CD4-positive, alpha-beta T cell treated with Interleukin-17A for 4 hours (primary cell): ENCODE results near the gene SNAPC4.

Source experiments
- DNase-seq: peaks from one replicate; pipeline ENCODE4 v3.0.0-alpha.2; 2020; ENCODE audit warnings: mixed read lengths

SNAPC4 gene, protein sequence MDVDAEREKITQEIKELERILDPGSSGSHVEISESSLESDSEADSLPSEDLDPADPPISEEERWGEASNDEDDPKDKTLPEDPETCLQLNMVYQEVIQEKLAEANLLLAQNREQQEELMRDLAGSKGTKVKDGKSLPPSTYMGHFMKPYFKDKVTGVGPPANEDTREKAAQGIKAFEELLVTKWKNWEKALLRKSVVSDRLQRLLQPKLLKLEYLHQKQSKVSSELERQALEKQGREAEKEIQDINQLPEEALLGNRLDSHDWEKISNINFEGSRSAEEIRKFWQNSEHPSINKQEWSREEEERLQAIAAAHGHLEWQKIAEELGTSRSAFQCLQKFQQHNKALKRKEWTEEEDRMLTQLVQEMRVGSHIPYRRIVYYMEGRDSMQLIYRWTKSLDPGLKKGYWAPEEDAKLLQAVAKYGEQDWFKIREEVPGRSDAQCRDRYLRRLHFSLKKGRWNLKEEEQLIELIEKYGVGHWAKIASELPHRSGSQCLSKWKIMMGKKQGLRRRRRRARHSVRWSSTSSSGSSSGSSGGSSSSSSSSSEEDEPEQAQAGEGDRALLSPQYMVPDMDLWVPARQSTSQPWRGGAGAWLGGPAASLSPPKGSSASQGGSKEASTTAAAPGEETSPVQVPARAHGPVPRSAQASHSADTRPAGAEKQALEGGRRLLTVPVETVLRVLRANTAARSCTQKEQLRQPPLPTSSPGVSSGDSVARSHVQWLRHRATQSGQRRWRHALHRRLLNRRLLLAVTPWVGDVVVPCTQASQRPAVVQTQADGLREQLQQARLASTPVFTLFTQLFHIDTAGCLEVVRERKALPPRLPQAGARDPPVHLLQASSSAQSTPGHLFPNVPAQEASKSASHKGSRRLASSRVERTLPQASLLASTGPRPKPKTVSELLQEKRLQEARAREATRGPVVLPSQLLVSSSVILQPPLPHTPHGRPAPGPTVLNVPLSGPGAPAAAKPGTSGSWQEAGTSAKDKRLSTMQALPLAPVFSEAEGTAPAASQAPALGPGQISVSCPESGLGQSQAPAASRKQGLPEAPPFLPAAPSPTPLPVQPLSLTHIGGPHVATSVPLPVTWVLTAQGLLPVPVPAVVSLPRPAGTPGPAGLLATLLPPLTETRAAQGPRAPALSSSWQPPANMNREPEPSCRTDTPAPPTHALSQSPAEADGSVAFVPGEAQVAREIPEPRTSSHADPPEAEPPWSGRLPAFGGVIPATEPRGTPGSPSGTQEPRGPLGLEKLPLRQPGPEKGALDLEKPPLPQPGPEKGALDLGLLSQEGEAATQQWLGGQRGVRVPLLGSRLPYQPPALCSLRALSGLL (N-terminal part only)

DNA sequence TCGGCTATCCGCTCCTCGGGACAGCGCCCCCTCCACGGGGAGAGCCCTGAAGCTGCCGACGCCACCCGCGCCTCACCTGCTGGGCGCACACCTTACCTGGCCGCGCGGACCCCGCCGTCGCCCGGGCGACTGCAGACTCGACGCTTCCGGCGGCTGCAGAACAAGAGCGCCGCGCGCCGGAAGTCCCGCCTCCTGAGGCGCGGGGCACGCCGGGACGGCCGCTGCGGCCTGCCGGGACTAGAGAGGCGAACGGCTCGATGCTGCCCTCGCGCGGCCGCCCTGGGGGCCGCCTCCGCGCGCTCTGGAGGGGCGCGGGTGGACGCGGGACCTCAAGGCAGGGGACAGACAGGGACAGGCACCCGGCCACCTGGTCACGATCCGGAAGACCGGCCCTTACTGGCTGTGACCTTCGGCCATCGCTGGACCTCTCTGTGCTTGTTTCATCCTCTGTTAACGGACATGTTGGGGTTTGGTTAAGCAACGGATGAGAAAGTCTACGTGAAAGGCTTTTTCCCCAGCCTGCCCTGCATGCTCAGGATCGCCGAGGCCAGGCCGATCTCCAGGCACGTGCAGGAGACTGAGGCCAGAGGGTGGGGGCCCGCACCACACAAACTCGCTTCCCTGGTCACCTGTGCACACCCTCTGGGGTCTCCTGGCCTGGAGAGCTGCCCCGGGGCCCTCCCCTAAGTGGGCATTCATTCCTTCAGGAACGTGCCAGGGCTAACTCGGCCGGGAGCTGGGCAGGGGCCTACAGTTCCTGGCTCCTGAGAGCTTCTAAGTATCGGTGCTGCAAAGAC is at the start of gene SNAPC4:
TSS of gene SNAPC4 (minus strand) at position 133 of the 797 bp plus-strand sequence. CDS start 1,742 bp downstream, outside the sequence.
- DNase-seq = peak; percentile 93

DNA sequence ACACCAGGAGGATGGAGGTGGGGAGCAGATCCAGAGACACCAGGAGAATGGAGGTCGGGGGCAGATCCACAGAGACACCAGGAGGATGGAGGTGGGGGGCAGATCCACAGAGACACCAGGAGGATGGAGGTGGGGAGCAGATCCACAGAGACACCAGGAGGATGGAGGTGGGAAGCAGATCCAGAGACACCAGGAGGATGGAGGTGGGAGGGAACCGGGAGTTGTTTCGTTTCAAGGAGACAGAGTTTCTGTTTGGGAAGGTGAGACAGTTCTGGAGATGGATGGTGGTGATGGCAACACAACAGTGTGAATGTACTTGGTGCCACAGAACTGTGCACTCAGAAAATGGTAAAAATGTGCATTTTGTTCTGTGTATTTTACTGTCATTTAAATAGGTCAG is 48.7 kb upstream of the SNAPC4 start:
- no peak for DNase-seq

DNA sequence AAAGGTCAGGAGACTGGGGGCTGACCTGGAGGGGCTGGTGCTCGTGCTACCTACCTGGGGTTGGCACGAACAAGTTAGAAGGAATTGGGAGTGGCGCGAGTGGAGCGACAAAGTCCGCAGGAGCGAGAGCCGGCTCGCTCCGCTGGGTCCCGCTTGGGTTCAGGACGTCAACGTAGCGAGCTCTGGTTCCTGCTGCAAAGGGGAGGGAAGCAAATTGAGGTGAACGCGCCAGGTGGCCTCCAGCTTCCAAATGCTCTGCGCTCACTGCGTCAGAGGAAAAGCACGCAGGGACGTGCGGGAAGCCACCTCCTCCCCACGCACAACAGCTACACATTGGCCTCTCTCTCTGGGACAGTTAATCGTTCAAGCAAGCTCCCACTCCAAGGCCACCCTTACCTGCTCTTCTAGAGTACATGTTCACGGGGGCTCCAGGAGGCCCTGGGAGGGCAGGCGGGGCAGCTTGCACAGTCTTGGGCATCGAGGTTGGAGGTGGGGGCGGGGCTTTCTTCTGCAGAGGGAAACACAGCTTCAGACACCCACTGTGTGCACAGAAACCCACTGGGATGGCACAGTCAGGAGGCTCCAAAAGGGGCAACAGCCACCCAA is 47.3 kb upstream of the SNAPC4 start:
- DNase-seq = no peak

DNA sequence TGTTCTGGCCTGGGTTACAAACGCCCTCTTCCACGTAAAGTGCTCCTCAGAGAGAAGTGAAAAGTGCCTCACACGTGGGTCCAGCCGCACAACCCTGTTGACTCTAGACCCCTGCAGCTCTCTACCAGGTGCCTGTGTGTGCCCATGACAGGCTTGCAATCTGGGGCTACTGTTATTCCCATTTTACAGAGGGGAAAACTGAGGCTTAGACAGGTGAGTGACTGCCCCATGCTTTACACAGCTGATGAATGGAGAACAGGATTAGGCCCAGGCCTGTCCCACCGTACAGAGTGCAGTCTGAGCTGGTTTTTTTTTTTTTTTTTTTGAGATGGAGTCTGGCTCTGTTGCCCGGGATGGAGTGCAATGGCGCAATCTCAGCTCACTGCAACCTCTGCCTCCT is 45.8 kb upstream of the SNAPC4 start:
- DNase-seq = no peak

DNA sequence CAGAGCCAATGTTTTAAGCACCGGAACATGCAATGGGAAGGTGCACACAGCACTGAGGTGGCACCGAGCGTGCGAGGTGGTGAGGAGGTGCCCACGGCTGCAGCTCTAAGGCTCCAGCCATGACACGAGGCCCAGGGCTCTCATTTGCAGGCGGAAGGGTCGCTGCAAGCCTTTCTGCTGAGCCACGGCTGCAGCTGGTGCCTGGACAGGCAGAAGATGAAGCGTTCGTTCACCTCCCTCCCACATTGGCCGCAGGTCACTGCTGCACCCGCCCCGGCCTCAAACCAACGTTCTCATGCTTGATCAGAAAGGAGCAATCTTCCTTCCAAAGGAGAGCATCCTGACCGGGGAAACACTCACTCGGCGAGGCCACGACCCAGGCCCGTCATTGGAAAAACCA is 44.1 kb upstream of the SNAPC4 start:
- DNase-seq = no peak

DNA sequence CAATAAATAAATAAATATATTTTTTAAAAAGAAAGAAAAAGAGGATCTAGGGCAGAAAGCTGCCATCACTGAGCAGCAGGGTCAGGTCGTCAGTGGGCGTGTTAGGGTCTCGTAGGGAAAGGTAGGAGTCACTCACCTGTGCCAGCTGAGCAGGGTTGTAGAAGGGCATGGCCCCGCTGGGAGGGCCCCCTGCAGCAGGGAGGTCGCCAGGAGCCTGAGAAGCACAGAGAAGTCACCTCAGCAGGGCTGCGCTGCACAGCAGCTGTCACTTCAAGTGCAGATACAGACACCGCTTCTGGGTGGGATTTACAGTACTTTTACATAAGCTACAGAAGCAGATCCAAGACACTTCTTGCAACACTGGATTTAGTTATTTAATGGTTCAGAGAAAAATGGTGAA is 43.7 kb upstream of the SNAPC4 start:
- no peak for DNase-seq

DNA sequence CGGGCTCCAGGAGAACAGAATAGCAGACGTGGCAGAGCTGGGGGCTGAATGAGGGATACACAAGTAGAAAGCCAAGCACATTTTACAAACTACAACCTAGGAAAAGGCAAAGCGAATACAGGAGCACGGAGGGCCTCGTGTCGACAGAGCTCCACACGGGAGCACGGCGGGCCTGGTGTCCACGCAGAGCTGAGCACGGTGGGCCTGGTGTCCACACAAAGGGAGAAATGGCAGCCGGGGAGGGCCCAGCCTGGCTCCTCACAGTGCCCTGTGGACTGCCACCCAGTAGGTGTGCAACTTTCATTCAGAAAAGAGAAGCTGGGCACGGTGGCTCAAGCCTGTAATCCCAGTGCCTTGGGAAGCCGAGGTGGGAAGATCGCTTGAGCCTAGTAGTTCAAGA is 43.1 kb upstream of the SNAPC4 start:
- no peak for DNase-seq

DNA sequence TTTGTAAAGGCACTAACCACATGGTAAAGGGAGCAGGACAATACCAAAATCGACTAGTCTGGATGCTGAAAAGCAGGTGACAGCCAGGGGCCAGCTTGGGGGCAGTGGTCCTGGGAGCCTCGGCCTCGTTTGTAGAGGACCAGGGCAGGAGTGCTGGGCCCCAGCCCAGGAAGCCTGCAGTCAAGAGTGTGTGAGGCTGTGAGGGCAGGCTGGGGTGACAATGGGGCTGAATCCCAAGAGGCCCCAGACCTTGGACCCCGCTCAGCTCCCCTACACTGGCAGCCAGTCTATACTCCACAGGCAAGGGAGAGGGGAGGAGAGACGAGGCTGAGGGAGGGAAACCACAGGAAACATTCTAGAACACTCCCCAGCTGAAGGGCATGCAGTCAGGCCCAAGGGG is 42.3 kb upstream of the SNAPC4 start:
- DNase-seq = no peak

DNA sequence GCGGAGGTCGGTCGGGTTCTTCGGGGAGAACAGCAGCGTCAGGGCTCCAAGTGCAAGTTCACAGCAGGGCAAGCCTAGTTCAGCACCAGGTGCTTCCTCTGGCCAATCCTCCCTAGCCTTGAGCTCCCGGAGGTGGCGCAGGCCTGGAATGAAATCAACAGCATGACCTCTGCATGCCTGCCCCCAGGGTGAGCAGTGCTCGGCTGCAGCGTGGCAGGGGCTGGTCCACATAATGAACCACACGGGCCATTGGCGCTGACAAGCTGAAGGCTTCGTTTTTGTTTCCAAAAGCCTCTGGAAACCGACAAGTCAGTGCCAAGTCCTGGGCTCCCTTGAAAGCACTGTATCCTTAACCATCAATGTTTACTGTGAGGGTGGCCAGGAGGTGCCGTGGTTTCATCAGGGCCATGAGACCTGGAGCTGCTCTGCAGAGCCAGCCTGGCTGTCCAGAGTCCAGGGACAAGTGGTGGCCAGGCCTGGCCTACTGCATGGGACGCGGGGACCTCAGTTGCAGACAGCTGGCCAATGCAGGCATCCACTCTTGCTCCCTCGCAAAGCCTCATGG is 41.8 kb upstream of the SNAPC4 start:
- no peak for DNase-seq

DNA sequence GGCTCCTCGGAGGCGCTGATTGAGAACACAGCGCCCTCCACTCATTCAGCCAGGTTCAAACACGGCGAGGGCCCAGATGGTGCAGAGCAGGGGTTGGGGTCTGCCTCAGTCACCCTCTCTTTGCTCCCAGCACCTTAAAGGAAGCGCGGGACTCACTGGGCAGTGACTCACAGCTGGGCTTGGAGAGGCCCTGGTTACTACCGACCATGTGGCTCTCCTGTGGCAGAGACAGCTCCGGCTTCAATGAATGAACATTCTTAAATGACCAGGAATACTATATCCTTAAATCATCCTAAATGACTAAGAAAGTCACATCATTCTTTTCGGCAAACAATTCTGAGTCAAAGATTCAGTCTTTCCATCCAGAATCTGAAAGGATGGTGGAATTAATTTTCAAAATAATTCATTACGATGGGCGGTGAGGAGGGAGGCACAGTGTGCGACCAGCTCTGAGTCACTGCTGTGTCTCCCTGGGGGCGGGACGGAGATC is 41.3 kb upstream of the SNAPC4 start:
- no peak for DNase-seq

DNA sequence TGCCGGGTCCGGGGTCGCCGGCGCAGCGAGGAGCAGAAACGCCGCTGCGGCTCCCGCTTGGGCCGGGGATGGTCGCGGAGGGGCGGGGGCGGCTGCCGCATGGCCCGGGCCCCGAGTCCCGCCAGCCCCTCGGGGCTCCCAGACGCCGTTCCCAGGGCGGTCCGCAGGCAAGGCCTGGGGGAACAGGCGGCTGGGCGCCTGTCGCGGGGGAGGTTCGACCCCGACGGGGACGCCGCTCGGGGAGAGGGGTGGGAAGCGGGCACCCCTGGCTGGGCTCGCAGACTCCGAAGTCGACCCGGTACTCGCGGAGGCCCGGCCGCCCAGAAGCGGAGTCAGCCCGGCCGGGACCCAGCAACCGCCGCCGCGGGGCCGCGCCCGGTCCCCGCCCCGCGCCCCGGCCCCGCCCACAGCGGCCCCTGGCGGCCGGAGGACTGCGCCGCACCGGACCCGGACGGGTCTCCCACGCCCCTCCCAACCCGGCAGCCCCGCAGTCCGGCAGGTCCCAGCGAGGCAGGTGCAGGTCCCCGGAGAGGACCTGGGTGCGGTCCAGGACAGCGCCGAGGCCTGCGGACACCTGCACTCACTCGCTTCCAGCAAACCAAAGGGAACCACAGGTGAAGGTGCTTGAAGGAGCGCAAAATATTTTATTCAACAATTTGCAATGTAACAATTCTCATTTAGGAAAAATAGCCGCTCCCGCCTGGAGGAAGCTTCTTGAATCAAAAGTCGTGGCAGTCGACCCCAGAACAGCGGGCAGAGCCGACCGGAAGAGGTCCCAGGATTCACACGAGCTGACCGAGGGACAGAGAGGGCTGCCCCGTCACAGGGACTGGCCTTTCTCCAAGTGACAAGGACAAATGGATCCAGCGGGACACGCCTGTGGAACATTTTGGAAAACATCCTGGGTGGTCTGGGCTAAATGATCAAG is 39.8 kb upstream of the SNAPC4 start, which contains the start of gene INPP5E:
TSS of gene INPP5E (minus strand) at position 365 of the 928 bp plus-strand sequence. CDS start 426 bp downstream, outside the sequence.
- peak; percentile 84 for DNase-seq

DNA sequence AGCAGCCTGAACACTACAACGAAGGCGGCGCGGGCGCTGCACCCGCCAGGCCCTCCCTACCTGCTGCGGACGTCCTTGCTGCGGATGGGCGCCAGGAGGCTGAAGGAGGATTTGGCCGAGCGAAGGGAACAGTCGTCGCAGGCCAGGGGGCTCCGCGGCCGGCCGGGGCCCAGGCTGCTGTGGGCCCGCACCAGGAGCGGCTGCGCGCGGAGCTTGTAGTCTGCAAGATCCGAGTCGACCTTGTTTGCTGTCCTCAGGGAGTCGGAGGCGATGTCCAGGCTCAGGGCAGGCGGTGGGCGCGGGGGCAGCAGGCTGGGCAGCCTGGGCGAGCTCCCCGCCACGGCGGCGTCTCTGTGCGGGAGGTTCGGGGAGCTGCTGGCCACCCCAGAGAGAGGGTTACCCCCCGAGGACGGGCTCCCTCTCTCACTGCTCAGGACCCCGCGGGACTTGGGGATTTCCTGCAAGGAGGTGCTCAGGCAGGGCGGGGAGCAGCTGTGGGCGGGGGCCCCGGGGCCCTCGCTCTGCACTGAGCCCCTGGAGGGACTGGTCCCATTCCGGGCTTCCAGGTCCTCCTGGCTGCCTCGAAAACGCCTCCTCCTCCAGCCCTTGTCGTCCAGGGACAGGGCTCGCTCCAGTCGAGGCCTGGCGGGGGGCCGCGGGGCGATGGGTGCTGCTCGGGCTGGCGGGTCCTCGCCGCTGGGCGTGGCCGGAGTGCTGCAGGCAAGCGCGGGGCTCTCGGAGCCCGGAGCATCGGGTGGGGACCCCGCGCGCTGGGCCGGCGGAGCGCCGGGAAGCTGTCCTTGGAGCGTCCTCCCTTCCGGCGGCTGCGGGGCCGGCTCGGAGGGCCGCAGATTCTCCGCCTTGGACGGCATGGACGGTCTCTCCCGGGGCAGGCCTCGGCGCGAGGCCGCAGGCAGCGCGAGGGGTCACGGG is 38.8 kb upstream of the SNAPC4 start:
- DNase-seq = peak; percentile 58

DNA sequence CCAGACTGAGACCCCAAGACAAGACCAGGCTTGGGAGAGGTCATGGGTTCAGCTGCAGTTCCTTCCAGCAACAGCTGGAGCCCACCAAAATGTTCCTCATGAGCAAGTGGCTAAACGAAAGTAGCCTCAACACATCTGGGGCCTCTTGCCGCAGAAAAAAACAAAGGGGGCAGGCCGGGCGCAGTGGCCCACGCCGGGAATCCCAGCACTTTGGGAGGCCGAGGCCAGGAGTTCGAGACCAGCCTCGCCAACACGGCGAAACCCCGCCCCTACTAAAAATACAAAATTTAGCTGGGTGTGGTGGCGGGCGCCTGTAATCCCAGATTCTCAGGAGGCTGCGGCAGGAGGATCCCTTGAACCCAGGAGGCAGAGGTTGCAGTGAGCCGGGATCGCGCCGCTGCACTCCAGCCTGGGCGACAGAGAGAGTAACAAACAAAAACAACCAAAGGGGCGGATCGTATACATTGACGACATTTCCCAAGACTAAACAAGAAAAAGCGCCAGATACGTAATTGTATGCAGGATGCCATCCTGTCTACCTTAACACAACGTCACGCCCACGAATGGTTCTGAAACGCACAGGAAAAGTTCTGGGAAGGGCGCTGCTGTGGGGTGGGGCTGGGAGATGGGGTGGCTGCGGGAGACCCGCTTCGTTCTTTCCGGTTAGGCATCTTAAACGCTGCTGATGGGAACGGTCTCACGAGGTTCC is 38.0 kb upstream of the SNAPC4 start:
- no peak for DNase-seq

DNA sequence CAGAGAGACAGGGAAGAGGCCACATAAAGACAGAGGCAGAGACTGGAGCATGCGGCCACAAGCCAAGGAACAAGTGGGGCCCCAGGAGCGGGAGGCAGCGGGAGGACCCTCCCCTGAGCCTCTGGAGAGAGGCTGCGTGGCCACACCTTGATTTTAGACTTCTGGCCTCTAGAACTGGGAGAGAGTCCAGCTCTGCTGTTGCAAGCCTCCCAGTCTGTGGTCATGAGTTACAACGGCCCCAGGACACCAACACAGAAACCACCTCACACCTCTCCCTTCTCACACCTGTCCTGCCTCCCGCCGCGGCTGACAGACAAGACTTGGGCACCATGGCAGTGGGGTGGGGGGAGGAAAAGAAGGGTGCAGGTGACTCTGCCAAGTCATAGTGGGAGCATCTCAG is 37.5 kb upstream of the SNAPC4 start:
- no peak for DNase-seq

DNA sequence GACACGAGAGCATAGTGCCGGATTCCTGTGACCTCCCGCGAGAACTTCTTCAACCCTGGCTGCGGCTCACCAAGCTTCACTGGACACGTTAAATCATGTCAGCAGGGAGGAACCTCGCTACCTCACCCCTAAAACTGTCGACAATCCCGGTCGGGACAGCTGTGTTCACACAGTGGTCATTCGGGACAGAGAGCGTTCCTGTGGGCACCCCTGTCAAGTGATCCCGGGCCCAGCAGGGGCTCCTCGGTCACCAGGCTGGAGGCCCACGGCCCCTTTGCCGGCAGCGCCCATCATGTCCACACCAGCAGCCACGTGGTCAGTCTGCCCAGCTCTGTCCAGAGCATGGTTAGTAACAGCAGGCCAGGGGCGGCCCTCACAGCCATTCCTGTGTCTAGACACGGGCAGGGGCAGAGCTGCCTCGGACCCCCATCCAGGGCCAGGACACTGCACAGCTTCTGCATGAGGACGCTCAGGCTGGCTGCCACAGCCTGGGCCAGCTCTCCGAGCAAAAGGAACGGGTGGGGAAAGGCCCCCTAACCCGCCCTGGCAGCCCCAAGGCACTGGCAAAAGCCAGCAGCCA is 36.2 kb upstream of the SNAPC4 start:
- DNase-seq = no peak

DNA sequence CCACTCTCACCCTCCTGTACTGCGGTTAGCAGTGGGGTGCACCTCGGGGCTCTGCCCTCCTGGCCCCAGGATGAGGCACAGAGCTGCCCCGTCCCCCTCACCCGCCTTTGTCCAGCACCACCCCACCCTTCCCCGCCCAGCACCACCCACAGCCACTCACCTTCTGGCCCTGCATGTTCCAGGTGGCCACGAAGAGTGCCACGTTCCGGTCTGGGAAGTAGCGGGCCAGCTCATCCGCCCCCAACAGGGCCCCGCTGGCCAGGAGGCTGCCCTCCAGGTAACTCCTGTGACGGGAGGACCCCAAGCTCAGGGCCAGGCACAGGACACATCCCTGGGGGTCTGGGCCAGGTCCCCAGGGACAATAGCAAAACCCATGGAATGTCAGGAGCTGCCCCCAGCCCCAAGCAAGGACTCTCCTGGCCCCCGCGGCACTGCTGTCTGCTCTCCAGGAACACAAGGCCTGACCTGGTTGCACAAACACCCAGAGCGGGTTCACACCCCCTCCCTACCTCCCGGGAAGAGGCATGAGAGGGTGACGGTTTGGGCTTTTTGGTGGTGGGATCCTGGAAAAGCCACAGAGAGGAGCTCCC is 34.7 kb upstream of the SNAPC4 start:
- no peak for DNase-seq
